NCI-H2107 (cell line): ENCODE data around the gene MRFAP1L1.

Source experiments
- DNase-seq: peaks from one replicate; lab custom pipeline; 2025; lab: John Stamatoyannopoulos, UW

The MRFAP1L1 gene

DNA sequence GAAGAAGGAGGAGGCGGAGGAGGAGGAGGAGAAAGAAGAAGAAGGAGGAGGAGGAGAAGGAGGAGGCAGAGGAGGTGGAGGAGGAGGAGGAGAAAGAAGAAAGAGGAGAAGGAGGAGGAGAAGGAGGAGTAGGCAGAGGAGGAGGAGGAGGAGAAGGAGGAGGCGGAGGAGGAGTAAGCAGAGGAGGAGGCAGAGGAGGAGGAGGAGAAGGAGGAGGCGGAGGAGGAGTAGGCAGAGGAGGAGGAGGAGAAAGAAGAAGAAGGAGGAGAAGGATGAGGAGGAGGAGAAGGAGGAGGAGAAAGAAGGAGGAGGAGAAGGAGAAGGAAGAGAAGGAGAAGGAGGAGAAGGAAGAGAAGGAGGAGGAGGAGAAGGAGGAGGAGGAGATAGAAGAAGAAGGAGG lies 49.2 kb downstream of the MRFAP1L1 start:
- DNase-seq, result no peak

GRCh38 chr4:6659897-6660296 lies 49.8 kb downstream of the MRFAP1L1 start:
- DNase-seq, result no peak

GRCh38 chr4:6658597-6659075 lies 51.0 kb downstream of the MRFAP1L1 start:
- no peak for DNase-seq

DNA sequence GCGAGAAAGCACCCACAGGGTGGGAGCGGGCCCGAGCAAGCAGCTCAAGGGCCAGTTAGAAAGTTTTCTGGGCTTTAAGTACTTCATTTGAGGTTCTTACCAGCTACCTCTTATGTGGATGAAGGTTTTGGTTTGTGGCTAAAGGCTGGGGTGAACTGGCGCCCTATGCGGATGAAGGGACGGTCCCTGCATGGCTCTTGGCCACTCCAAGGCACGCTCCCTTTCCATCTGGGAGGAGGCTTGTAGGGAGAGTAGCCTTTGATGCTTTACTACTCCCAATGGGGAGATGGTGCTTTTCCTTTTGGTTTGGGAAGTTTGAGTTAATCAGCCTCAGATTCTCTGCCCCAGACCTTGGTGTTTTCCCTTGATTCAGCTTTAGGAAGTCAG lies 51.5 kb downstream of the MRFAP1L1 start:
- no peak for DNase-seq
